WTC11 (cell line): Measurements from ENCODE around the gene TNFRSF19. TPM values are rescaled to one million over a fixed set of nuclear protein-coding genes. Genes with fewer than 3 reads are reported as not detected.

Experiments
- ATAC-seq: fragments of 200-7000 bp; cut with Tn5 transposase; 2 replicates; pipeline ENCODE4 v1.10.0; 2021; ENCODE audit warnings: mild to moderate bottlenecking, moderate library complexity
- CTCF ChIA-PET: fragments of 300-600 bp; sonication (Branson Sonifier 250); formaldehyde crosslinking; loops from one replicate; lab custom pipeline; 2021; ENCODE audit warnings: antibody characterized with exemption; lab: Charles Lee
- POLR2A ChIA-PET: fragments of 350-600 bp; sonication (Branson Sonifier 250); formaldehyde crosslinking; loops from one replicate; lab custom pipeline; 2021; ENCODE audit warnings: antibody characterized with exemption; lab: Charles Lee
- DNase-seq: peaks from one replicate; pipeline ENCODE4 v3.0.0; 2021; ENCODE audit warnings: low spot score
- H3K27ac Mint-ChIP-seq: 2 replicates; pipeline ENCODE4 v1.8.0; 2021; ENCODE audit warnings: mixed read lengths
- H3K27me3 Mint-ChIP-seq: 2 replicates; pipeline ENCODE4 v1.8.0; 2021; ENCODE audit warnings: low read depth, mild to moderate bottlenecking, moderate library complexity, mixed read lengths
- H3K36me3 Mint-ChIP-seq: 2 replicates; pipeline ENCODE4 v1.8.0; 2021; ENCODE audit warnings: mixed read lengths
- H3K4me1 Mint-ChIP-seq: 2 replicates; pipeline ENCODE4 v1.8.0; 2022; ENCODE audit warnings: mixed read lengths
- H3K4me3 Mint-ChIP-seq: 2 replicates; pipeline ENCODE4 v1.8.0; 2021; ENCODE audit warnings: mild to moderate bottlenecking, moderate library complexity, mixed read lengths
- H3K9me3 Mint-ChIP-seq: 2 replicates; pipeline ENCODE4 v1.8.0; 2021; ENCODE audit warnings: mixed read lengths
- ATF3 ChIP-seq: sonication (generic); formaldehyde crosslinking; conservative IDR thresholded peaks from 2 replicates; pipeline ENCODE4 v1.8.1; 2022; ENCODE audit warnings: mild to moderate bottlenecking, missing genetic modification reagents
- CREM ChIP-seq: sonication (generic); formaldehyde crosslinking; IDR thresholded peaks from 2 replicates; pipeline ENCODE4 v1.8.1; 2022; ENCODE audit warnings: mild to moderate bottlenecking, missing genetic modification reagents, moderate library complexity
- ERG ChIP-seq: fragments of 250-450 bp; sonication (Bioruptor Pico); IDR thresholded peaks from 2 replicates; pipeline ENCODE4 v1.8.0; 2021; ENCODE audit warnings: mild to moderate bottlenecking
- GABPB1 ChIP-seq: sonication (generic); formaldehyde crosslinking; IDR thresholded peaks from 2 replicates; pipeline ENCODE4 v1.8.1; 2023; ENCODE audit warnings: mild to moderate bottlenecking, missing genetic modification reagents
- JUN ChIP-seq: sonication (generic); formaldehyde crosslinking; IDR thresholded peaks from 2 replicates; pipeline ENCODE4 v1.8.0; 2023; ENCODE audit warnings: mild to moderate bottlenecking, missing genetic modification reagents
- NFATC4 ChIP-seq: fragments of 250-450 bp; sonication (Bioruptor Pico); IDR thresholded peaks from 2 replicates; pipeline ENCODE4 v1.9.0; 2021; ENCODE audit warnings: mild to moderate bottlenecking
- OVOL2 ChIP-seq: fragments of 250-450 bp; sonication (Bioruptor Pico); IDR thresholded peaks from 2 replicates; pipeline ENCODE4 v1.9.0; 2021; ENCODE audit warnings: mild to moderate bottlenecking, borderline replicate concordance
- PRDM15 ChIP-seq: sonication (generic); formaldehyde crosslinking; IDR thresholded peaks from 2 replicates; pipeline ENCODE4 v1.8.0; 2022; ENCODE audit warnings: missing genetic modification reagents
- SMAD4 ChIP-seq: sonication (generic); formaldehyde crosslinking; IDR thresholded peaks from 2 replicates; pipeline ENCODE4 v1.8.0; 2022; ENCODE audit warnings: mild to moderate bottlenecking, missing genetic modification reagents
- SP1 ChIP-seq: sonication (generic); formaldehyde crosslinking; conservative IDR thresholded peaks from 2 replicates; pipeline ENCODE4 v1.8.1; 2022; ENCODE audit warnings: missing genetic modification reagents
- ZBTB21 ChIP-seq: sonication (generic); formaldehyde crosslinking; IDR thresholded peaks from 2 replicates; pipeline ENCODE4 v1.8.1; 2023; ENCODE audit warnings: mild to moderate bottlenecking, missing genetic modification reagents, borderline replicate concordance
- total RNA-seq: library from RNA; stranded (reverse); gene quantifications from 3 replicates; pipeline ENCODE4 v1.2.3, GENCODE V29; 2021
- TF ChIP-seq, protein P1 (sequence below): sonication (generic); formaldehyde crosslinking; IDR thresholded peaks from 2 replicates; pipeline ENCODE4 v1.8.0; 2022; ENCODE audit warnings: mild to moderate bottlenecking, missing genetic modification reagents
- TF ChIP-seq, protein P2 (sequence below): fragments of 250-450 bp; sonication (Bioruptor Pico); IDR thresholded peaks from 2 replicates; pipeline ENCODE4 v2.1.2; 2022; ENCODE audit warnings: mild to moderate bottlenecking, moderate library complexity
- TF ChIP-seq, protein P3 (sequence below): sonication (generic); formaldehyde crosslinking; conservative IDR thresholded peaks from 2 replicates; pipeline ENCODE4 v1.8.1; 2023; ENCODE audit warnings: mild to moderate bottlenecking, low read depth, missing genetic modification reagents, moderate library complexity
- TF ChIP-seq, protein P4 (sequence below): sonication (generic); formaldehyde crosslinking; IDR thresholded peaks from 2 replicates; pipeline ENCODE4 v1.8.1; 2022; ENCODE audit warnings: mild to moderate bottlenecking, missing genetic modification reagents, moderate library complexity, borderline replicate concordance

TNFRSF19 gene
- total RNA-seq, 1 experiment from 2014 or later, result 0.20 TPM

DNA sequence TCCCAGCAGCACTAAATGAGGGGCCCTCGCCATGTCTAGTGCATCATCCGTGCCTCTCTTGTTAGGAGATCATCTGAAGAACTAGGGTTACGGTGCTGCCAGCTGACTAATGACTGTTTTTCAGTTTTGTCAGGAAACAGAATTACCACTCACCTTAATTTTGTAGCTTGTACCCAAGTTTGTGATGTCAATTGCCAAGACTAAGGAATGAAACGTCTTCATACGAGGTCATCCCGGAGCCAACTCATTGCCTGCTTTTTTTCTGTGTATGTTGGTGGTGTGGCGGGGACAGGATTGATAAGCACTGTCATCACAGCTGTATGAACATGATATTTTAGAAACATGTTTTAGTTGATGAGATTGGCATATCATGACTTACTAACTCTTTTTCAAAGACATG, 100.6 kb downstream of the TNFRSF19 start:
- ChIA-PET CTCF (interaction anchor here (1.4 kb wide), 1 partner anchor 83 kb away, joined by 4 read pairs; no protein-coding TSS in a partner anchor), POLR2A (no interaction called here)

DNA sequence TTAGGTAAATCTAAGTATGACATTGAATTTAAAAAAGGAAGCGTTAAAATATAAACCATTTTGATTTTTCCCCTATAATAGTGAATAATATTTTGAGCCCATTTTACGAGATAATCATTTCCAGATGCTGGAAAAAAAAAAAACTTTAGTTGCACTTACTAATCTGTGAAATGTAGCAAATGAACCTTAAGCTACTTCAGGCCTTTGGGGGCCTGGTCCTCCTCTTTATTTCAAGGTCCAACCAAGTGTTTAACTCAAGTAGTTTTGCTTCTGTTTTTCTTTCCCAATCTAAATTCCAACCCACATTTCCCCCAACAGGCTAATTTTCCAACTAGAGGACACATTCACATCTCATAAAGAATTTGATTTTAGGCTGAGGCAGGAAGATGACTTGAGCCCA, 101.2 kb downstream of the TNFRSF19 start:
- no peak for TF ChIP-seq GABPB1 (CRISPR knock-in tag)
- no peak for TF ChIP-seq JUN
- no peak for TF ChIP-seq ATF3
- no peak for TF ChIP-seq OVOL2 (CRISPR knock-in tag)
- no peak for TF ChIP-seq SP1
- TF ChIP-seq, protein P1, sequence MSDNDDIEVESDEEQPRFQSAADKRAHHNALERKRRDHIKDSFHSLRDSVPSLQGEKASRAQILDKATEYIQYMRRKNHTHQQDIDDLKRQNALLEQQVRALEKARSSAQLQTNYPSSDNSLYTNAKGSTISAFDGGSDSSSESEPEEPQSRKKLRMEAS (CRISPR knock-in tag), result no peak
- no peak for TF ChIP-seq NFATC4 (CRISPR knock-in tag)
- TF ChIP-seq, protein P2, sequence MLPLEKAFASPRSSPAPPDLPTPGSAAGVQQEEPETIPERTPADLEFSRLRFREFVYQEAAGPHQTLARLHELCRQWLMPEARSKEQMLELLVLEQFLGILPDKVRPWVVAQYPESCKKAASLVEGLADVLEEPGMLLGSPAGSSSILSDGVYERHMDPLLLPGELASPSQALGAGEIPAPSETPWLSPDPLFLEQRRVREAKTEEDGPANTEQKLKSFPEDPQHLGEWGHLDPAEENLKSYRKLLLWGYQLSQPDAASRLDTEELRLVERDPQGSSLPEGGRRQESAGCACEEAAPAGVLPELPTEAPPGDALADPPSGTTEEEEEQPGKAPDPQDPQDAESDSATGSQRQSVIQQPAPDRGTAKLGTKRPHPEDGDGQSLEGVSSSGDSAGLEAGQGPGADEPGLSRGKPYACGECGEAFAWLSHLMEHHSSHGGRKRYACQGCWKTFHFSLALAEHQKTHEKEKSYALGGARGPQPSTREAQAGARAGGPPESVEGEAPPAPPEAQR (CRISPR knock-in tag), result no peak
- TF ChIP-seq, protein P3, sequence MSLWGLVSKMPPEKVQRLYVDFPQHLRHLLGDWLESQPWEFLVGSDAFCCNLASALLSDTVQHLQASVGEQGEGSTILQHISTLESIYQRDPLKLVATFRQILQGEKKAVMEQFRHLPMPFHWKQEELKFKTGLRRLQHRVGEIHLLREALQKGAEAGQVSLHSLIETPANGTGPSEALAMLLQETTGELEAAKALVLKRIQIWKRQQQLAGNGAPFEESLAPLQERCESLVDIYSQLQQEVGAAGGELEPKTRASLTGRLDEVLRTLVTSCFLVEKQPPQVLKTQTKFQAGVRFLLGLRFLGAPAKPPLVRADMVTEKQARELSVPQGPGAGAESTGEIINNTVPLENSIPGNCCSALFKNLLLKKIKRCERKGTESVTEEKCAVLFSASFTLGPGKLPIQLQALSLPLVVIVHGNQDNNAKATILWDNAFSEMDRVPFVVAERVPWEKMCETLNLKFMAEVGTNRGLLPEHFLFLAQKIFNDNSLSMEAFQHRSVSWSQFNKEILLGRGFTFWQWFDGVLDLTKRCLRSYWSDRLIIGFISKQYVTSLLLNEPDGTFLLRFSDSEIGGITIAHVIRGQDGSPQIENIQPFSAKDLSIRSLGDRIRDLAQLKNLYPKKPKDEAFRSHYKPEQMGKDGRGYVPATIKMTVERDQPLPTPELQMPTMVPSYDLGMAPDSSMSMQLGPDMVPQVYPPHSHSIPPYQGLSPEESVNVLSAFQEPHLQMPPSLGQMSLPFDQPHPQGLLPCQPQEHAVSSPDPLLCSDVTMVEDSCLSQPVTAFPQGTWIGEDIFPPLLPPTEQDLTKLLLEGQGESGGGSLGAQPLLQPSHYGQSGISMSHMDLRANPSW (CRISPR knock-in tag), result no peak
- TF ChIP-seq PRDM15 (CRISPR knock-in tag), result no peak
- TF ChIP-seq CREM (CRISPR knock-in tag), result no peak
- TF ChIP-seq, protein P4, sequence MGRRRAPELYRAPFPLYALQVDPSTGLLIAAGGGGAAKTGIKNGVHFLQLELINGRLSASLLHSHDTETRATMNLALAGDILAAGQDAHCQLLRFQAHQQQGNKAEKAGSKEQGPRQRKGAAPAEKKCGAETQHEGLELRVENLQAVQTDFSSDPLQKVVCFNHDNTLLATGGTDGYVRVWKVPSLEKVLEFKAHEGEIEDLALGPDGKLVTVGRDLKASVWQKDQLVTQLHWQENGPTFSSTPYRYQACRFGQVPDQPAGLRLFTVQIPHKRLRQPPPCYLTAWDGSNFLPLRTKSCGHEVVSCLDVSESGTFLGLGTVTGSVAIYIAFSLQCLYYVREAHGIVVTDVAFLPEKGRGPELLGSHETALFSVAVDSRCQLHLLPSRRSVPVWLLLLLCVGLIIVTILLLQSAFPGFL (CRISPR knock-in tag), result no peak
- no peak for TF ChIP-seq ERG (CRISPR knock-in tag)
- TF ChIP-seq ZBTB21 (CRISPR knock-in tag), result no peak
- H3K36me3 Mint-ChIP-seq, result no peaks in the 10 kb centered on the region
- POLR2A ChIA-PET, result no interaction called here
- H3K4me3 Mint-ChIP-seq, result no peak overlapping the region
- CTCF ChIA-PET, result interaction anchor here (0.6 to 1.2 kb wide), 2 partner anchors 93 to 218 kb away, joined by 3 read pairs; partner anchors contain the start of gene MIPEP
- H3K9me3 Mint-ChIP-seq, result 0 out of 2 replicates have a peak, but pooled peaks cover 8% of the 10 kb centered on the region
- DNase-seq, result no peak
- H3K4me1 Mint-ChIP-seq, result peaks cover 18% of the 10 kb centered on the region
- no peak overlapping the region for H3K27ac Mint-ChIP-seq
- H3K27me3 Mint-ChIP-seq, result no peaks in the 10 kb centered on the region; the same call in 1 of the 2 replicates
- ATAC-seq, result no peak

More for the DNA sequence above, 100.6 kb downstream of the TNFRSF19 start:
- ATAC-seq (no peak), DNase-seq (no peak)
- TF ChIP-seq SMAD4 (CRISPR knock-in tag) (no peak), ERG (CRISPR knock-in tag) (no peak)
- Mint-ChIP-seq H3K9me3 (0 out of 2 replicates have a peak, but pooled peaks cover 8% of the 10 kb centered on the region), H3K4me3 (no peak overlapping the region), H3K27ac (no peak overlapping the region), H3K27me3 (no peaks in the 10 kb centered on the region; the same call in 1 of the 2 replicates), H3K36me3 (no peaks in the 10 kb centered on the region), H3K4me1 (peaks cover 18% of the 10 kb centered on the region)
